ENCODE measurements around the gene KHDC1L. TPM values are rescaled to one million over a fixed set of nuclear protein-coding genes. Genes with fewer than 3 reads are reported as not detected.
"Not testable (repeated sequence)": the region's sequence is repeated elsewhere in the genome, so short reads cannot be mapped to it uniquely, and the experiment has no call there.

The KHDC1L gene, protein sequence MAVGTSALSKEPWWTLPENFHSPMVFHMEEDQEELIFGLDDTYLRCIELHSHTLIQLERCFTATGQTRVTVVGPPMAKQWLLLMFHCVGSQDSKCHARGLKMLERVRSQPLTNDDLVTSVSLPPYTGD
- 2.2 TPM for total RNA-seq (ENCODE audit: unreplicated experiment)
- long read RNA-seq, partial matches to known transcripts = 0 of 4 reads
- long read RNA-seq, other reads (novel, unspliced or antisense) = 0 of 4 reads

DNA sequence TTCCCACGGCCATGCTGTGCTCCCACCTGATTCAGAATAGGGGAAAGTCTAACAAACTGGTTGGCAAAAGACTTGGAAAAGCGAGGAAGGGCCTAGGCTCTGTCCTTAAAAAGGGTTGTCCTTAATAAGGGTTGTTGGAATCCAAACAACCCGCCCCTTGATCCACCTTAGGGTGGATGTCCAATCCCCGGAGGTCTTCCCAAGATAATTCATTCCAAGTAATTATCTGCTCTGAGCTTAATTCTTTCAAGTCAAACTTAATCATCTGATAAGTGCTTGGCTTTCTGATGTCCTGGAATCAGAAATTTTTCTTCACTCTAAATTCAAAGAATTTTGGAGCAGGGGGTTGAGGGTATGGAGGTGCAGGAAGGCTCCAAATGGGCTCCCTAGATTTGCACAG is at the start of gene KHDC1L:
Gene KHDC1L (minus strand): TSS at position 101 of the 400 bp plus-strand sequence. CDS start 88 bp downstream, at position 13.
- H3K27me3 Mint-ChIP-seq (ENCODE audit: unreplicated experiment) = peaks cover 4% of the 10 kb centered on the region
- no peak within 1 kb of the TSS for H3K4me3 Mint-ChIP-seq (ENCODE audit: unreplicated experiment)

DNA sequence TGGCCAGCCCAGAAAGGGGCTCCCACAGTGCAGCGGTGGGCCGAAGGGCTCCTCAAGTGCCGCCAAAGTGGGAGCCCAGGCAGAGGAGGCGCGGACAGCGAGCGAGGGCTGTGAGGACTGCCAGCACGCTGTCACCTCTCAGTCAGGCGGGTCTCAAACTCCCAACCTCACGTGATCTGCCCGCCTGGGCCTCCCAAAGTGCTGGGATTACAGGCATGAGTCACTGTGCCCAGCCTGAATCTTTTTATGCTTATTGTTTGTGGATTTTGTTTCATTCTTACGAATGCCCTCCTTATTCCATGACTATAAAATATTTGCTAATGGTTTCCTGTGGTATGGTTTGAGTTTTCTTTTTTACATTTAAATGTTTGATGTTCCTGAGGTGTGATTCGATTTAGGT is 44.0 kb upstream of the KHDC1L start:
- not testable (repeated sequence) for H3K27ac Mint-ChIP-seq (ENCODE audit: unreplicated experiment); DNase-seq; H3K9me3 Mint-ChIP-seq (ENCODE audit: unreplicated experiment); H3K4me3 Mint-ChIP-seq (ENCODE audit: unreplicated experiment); H3K36me3 Mint-ChIP-seq (ENCODE audit: unreplicated experiment); H3K27me3 Mint-ChIP-seq (ENCODE audit: unreplicated experiment); H3K4me1 Mint-ChIP-seq (ENCODE audit: low read depth, unreplicated experiment)

More for the DNA sequence above, at the start of gene KHDC1L:
- Mint-ChIP-seq H3K9me3 (ENCODE audit: unreplicated experiment) (no peaks in the 10 kb centered on the region), H3K27ac (ENCODE audit: unreplicated experiment) (no peak within 1 kb of the TSS), H3K4me1 (ENCODE audit: low read depth, unreplicated experiment) (no peaks in the 10 kb centered on the region), H3K36me3 (ENCODE audit: unreplicated experiment) (peaks cover 6% of the 10 kb centered on the region)
- DNase-seq = no peak
- TF ChIP-seq, protein P1, sequence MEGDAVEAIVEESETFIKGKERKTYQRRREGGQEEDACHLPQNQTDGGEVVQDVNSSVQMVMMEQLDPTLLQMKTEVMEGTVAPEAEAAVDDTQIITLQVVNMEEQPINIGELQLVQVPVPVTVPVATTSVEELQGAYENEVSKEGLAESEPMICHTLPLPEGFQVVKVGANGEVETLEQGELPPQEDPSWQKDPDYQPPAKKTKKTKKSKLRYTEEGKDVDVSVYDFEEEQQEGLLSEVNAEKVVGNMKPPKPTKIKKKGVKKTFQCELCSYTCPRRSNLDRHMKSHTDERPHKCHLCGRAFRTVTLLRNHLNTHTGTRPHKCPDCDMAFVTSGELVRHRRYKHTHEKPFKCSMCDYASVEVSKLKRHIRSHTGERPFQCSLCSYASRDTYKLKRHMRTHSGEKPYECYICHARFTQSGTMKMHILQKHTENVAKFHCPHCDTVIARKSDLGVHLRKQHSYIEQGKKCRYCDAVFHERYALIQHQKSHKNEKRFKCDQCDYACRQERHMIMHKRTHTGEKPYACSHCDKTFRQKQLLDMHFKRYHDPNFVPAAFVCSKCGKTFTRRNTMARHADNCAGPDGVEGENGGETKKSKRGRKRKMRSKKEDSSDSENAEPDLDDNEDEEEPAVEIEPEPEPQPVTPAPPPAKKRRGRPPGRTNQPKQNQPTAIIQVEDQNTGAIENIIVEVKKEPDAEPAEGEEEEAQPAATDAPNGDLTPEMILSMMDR (IDR thresholded peaks at IDR 0.05; ENCODE audit: partially characterized antibody, unreplicated experiment) = no peak

DNA sequence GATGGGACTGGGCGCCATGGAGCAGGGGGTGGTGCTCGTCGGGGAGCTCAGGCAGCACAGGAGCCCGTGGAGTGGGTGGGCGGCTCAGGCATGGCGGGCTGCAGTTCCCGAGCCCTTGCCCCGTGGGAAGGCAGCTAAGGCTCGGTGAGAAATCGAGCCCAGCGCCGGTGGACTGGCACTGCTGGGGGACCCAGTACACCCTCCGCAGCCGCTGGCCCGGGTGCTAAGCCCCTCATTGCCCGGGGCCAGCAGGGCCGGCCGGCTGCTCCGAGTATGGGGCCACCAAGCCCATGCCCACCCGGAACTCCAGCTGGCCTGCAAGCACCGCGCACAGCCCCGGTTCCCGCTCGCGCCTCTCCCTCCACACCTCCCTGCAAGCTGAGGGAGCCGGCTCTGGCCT is 43.6 kb upstream of the KHDC1L start:
- DNase-seq; H3K27ac Mint-ChIP-seq (ENCODE audit: unreplicated experiment); H3K27me3 Mint-ChIP-seq (ENCODE audit: unreplicated experiment); H3K4me3 Mint-ChIP-seq (ENCODE audit: unreplicated experiment); H3K36me3 Mint-ChIP-seq (ENCODE audit: unreplicated experiment); H3K4me1 Mint-ChIP-seq (ENCODE audit: low read depth, unreplicated experiment); H3K9me3 Mint-ChIP-seq (ENCODE audit: unreplicated experiment): not testable (repeated sequence)

DNA sequence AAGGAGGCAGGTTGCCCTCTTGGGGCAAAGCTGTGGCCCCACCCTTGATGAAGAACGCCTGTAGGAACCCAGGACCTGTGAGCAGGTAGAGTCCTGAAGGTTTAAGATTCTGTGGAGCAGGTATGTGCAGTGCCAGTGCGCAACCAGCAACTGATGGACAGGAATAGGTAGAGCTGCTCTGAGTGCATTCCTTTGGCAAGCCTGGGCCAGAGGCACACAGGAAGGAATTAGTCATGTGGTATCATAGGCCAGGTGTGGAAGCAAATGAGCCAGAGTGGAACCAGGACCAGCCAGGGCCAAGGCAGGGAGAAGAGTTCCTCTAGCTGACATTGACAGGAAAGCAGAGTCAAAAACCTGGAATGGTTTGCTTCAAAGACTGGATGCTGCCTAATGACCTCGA is 39.1 kb upstream of the KHDC1L start:
- peaks cover under 1% of the 10 kb centered on the region for H3K9me3 Mint-ChIP-seq (ENCODE audit: unreplicated experiment)
- no peak for DNase-seq
- H3K4me3 Mint-ChIP-seq (ENCODE audit: unreplicated experiment) = peak overlapping the region; percentile 85
- no peak overlapping the region for H3K27ac Mint-ChIP-seq (ENCODE audit: unreplicated experiment)
- H3K27me3 Mint-ChIP-seq (ENCODE audit: unreplicated experiment) = peaks cover 1% of the 10 kb centered on the region
- peaks cover 15% of the 10 kb centered on the region for H3K4me1 Mint-ChIP-seq (ENCODE audit: low read depth, unreplicated experiment)
- TF ChIP-seq, protein P1 (IDR thresholded peaks at IDR 0.05; ENCODE audit: partially characterized antibody, unreplicated experiment) = no peak
- no peaks in the 10 kb centered on the region for H3K36me3 Mint-ChIP-seq (ENCODE audit: unreplicated experiment)

DNA sequence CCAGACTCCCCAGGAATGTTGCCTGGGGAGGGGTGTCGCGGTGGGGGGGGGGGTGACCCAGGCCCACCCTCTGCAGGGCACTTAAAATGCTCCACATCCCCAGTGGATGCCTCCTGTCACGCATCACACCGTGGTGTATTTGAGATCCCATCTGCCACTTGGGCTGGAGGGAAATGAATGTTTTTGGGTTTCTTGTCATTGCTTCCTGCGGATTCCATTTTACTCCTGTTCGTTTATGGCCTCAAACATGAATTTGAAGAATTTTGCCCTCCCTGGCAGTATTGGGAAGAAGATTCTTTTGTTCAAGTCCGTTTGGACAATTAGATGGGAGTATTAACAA is 38.2 kb upstream of the KHDC1L start:
- TF ChIP-seq, protein P1 (IDR thresholded peaks at IDR 0.05; ENCODE audit: partially characterized antibody, unreplicated experiment) = no peak

DNA sequence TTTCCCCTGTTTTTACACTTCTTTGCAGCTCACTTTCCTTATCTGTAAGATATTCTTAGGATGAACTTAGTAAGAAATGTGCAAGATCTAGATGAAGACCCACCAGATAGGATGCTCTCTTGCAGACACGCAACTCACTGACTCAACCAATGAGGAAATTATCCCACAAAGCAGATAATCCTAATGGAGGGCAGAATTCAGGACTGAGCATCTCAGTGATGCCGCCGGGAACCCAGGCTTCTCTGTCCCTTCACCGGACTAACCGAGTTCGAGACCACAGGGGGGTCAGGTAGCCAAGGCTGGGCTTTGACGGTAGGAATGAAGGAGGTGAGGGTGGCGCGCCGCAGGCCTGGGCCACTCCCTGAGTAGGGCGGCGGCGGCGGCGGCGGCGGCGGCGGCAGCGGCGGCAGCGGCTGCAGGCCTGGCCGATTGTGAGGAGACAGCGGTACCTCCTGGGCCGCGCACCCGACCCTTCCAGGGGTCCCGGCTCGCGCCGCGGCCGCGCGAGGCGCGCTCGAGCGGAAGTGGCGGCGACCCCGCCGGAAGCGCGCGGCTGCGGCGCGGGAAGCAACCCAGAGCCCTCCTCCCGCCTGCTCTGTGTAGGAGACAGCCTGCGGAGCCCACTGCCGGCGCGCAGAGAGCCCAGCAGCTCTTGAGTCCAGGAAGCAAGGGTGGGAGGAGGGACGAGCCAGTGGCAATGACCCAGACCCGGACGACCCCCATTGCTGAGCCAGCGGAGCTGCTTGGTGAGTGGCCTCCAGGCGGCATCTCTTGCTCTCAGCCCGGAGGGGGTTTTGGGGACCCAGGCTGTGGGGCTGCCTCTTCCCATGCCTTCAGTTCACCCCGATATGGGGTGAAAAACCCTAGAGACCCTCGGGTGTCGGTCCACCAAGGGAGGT is 37.6 kb upstream of the KHDC1L start, which contains the start of gene KHDC1:
Gene KHDC1 (minus strand): TSS at position 526 of the 899 bp plus-strand sequence. CDS start 20,679 bp downstream, outside the sequence.
- Mint-ChIP-seq H3K27me3 (ENCODE audit: unreplicated experiment) (no peaks in the 10 kb centered on the region), H3K36me3 (ENCODE audit: unreplicated experiment) (no peaks in the 10 kb centered on the region), H3K27ac (ENCODE audit: unreplicated experiment) (peak within 1 kb of the TSS; percentile 78), H3K9me3 (ENCODE audit: unreplicated experiment) (no peaks in the 10 kb centered on the region), H3K4me1 (ENCODE audit: low read depth, unreplicated experiment) (peaks cover 17% of the 10 kb centered on the region), H3K4me3 (ENCODE audit: unreplicated experiment) (peak within 1 kb of the TSS; percentile 91)
- TF ChIP-seq, protein P1 (IDR thresholded peaks at IDR 0.05; ENCODE audit: partially characterized antibody, unreplicated experiment) = no peak
- peak; percentile 82 for DNase-seq

More for the DNA sequence above, 38.2 kb upstream of the KHDC1L start:
- Mint-ChIP-seq H3K9me3 (ENCODE audit: unreplicated experiment) (no peaks in the 10 kb centered on the region), H3K4me1 (ENCODE audit: low read depth, unreplicated experiment) (peaks cover 17% of the 10 kb centered on the region), H3K4me3 (ENCODE audit: unreplicated experiment) (peak overlapping the region; percentile 85), H3K27ac (ENCODE audit: unreplicated experiment) (peak overlapping the region; percentile 78), H3K36me3 (ENCODE audit: unreplicated experiment) (no peaks in the 10 kb centered on the region), H3K27me3 (ENCODE audit: unreplicated experiment) (no peaks in the 10 kb centered on the region)
- DNase-seq = no peak

Measured in glutamatergic neuron (in vitro differentiated cells).